Ammon's horn (tissue), 1 donor: ENCODE measurements around the gene SLC25A23.
"Not testable (repeated sequence)": the region's sequence is repeated elsewhere in the genome, so short reads cannot be mapped to it uniquely, and the experiment has no call there.

Source experiments
- DNase-seq: peaks from one replicate; pipeline ENCODE4 v3.0.0-alpha.2; 2016; ENCODE audit warnings: low spot score

SLC25A23 gene

DNA sequence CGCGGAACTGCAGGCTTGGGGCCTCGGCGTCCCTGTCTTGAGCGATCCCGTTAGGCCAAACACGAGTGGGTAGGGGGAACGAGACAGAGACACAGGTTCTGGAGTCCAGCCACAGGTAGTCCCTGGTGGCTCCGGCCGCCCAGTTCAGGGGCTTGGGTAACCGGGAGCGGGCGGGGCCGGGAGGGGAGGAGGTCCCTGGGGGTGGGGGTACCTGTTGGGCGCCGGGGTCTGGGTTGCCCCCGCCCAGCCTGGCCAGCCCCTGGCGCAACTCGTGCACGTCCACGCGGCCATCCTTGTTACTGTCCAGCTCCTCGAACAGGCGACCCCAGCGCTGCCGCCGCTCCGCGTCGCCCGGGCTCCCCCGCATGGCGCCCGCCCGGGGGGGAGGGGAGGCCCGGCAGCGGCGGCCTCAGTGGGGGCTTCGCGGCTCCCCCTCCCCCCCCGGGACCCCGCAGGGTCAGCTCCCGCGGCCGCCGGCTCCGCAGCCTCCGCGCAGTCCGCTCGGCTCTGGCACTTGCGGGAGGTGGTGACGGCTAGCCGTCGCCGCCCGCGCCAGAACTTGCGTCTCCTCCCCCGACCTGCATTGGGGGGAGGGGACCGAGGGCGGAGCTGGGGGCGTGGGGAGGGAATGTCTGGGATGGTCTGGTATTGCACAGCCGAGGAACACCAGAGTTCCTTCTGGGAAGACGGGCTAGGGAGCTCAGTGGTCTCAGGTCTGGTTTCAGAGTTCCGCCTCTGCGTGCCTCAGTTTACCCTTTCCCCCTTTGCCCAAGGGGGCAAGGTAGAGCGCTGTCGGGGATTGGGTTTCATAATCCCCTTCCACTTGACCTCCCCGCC, at the start of gene SLC25A23:
Gene SLC25A23 (minus strand): TSS at position 531 of the 837 bp plus-strand sequence. CDS start 164 bp downstream, at position 367.
- peak; percentile 84 for DNase-seq

DNA sequence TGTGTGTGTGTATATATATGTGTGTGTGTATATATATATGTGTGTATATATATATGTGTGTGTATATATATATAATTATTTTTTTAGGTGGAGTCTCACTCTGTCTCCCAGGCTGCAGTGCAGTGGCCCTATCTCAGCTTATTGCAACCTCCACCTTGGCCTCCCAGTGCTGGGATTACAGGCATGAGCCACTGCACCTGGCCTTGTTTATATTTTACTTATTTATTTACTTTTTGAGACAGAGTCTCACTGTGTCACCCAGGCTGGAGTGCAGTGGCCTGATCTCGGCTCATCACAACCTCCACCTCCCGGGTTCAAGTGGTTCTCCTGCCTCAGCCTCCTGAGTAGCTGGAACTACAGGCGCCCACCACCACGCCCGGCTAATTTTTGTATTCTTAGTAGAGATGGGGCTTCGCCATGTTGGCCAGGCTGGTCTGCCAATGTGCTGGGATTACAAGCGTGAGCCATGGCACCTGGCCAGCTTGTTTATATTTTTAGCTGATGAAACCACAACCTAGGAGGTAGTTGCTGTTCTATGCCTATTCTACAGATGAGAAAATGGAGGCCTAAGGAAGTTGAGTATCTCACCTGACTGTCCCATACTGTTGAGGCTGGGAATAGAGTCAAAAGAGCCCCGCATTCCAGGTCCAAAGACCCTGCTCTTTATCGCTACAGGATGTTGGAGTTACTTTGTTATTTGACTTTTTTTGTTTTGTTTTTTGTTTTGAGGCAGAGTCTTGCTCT, 48.6 kb upstream of the SLC25A23 start:
- not testable (repeated sequence) for DNase-seq

DNA sequence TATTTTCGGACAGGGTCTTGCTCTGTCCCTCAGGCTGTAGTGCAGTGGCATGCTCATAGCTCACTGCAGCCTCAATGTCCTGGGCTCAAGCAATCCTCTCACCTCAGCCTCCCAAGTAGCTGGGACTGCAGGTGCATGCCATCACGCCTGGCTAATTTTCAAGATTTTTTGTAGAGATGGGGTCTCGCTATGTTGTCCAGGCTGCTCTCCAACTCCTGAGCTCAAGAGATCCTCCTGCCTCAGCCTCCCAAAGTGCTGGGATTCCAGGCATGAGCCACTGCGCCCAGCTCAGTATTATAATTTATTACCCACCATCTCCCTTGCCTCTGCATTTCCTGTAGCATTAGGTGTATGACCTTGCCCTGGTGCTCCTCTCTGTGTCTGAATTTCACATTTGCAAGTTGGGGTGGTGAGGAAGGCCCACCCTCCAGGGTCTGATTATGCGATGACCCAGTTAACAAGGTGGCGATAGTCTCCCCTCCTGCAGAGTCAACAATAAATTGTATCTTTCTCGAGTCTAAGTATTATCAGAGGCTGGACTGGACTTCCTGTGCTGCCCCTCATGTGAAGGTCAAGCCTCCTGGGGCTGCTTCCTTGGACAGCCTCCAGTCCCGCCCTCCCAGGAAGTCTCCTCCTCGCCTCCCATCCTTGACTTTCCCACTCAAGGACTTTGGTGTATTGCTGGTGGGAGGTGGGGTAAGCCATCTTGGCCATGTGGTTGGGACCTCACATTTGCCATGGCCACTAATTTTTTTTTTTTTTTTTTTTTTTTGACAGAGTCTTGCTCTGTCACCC, 44.0 kb upstream of the SLC25A23 start:
- no peak for DNase-seq

DNA sequence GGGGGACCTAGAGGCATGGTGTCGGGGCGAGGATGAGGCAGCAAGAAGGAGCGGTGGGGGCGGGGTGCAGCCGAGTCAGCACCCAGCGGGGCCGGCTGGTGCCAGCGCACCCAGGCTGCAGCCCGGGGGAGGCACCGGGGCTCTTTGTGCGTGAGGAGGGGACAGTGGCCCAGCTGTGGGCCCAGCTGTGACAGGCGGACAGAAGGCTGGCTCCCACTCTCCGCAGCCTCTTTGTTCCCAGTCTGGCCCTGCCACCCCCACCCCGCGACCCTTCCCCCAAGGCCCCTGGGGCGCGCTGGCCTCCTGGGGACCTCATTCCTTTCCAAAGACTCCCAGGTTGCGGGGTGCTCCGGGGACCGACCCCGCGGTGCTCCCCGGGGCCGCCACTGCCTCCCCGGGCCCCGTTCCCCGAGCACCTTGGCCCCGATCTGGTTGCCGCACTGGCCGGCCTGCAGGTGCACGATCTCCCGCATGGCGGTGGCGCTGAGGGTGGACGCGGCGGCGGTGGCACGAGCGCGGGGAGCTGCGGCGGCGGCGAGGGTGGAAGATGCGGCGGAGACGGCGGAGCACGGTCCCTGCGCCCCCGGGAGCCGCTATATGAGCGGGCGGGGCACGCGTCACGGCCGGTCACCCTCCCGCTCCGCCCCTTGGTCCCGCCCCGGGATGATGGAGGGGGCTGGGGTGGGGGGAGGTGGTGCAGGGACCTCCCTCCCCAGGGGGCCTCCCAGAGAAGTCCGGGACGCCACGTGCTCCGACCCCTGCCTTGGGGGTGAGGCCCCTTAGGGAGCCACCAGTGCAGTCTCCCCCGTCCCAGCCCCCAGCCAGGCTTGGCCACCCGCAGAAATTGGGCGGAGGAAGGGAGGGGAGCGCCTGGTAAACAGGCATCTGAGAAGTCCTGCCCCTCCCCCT, 42.4 kb upstream of the SLC25A23 start, which contains the start of gene TUBB4A:
Gene TUBB4A (minus strand): TSS at position 570 of the 909 bp plus-strand sequence. CDS start 97 bp downstream, at position 473.
- DNase-seq: peak; percentile 93

DNA sequence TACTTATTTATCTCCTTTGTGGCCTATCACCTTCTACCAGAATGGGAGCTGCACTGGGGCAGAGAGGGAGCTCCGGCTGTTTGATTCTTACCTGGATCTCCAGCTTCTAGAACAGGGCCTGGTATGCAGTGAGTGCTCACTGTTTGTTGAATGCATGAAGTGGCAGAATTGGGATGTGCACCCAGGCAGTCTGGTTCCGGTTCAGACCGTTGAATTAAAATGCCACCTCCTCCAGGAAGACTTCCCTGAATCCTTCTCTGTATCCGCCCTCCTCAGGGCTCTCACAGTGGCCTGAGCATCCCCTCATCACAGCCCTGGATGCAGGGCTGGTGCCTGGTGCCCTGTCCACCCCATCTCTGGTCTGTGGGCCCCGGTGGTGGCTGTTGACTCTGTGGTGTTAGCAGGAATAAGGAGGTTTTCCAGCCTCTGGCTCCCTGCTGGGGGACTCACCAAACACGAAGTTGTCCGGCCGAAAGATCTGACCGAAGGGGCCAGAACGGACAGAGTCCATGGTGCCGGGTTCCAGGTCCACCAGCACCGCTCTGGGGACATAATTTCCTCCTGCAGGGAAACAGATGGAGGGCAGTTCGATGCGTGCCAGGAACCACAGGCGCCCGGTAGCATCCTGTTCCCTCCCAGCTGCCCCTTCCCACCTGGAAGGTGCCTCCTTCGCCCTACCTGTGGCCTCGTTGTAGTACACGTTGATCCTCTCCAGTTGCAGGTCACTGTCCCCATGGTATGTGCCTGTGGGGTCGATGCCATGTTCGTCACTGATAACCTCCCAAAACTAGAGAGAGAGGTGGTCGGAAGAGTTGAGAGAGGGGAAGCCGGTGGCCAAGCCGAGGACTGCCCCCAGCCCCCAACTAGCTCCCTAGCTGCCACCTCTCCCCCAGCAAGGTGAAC, 41.5 kb upstream of the SLC25A23 start:
- DNase-seq: no peak

DNA sequence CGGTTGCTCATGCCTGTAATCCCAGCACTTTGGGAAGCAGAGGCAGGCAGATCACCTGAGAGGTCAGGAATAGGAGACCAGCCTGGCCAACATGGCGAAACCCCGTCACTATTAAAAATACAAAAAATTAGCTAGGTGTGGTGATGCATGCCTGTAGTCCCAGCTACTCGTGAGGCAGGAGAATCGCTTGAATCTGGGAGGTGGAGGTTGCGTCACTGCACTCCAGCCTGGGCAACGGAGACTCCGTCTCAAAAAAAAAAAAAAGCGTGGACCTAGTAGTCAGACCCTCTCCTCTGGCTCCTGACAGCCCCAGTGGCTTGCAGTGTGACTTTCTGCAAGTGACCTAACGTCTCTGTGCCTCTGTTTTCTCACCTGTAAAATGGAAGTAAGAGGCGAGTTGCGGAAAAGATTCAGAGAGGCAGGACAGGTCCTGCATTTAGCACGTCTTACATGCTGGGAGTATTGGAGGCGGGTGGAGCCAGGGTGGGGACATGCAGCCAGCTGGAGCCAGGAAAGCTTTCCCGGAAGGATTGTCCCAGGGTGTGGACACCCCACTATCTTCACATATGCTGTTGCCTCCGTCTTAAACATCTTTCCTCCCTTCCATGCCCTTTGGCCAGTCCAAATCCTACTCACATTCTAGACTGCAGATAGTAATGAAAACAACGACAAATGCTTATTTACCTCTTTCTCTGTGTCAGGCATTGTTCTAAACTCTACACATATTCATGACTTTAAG, 39.6 kb upstream of the SLC25A23 start:
- no peak for DNase-seq

DNA sequence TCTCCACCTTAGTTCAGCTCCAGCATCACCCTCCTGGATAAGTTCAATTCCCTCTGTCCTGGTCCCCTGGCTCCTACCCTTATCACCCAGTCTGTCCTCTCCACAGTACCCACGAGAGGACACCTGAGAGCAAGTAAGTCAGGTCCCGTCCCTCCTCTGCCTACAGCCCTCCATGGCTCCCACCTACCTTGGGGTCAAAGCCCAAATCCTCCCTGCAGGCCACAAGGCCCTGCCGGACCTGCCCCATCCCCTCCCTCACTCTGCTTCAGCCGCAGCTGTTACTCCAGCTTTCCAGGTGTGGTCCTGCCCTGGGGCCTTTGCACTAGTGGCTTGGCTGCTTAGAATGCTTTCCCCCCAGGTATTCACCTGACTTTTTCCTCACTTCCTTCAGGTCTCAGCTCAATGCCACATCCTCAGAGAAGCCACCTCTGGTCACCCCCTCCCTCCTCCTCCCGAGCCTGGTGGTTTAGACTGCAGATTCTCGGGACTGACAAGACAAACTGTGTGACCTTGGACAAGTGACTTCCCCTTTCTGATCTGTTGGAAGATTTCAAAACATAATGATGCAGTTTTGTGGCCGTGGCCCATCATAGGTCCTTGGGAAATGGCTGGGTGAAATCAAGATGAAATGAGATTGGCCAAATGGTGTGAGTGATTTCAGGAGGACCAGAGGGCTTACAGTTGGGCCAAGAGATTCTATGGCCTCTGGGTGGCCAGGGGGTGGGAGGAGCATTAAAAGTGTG, 38.9 kb upstream of the SLC25A23 start:
- DNase-seq: no peak

DNA sequence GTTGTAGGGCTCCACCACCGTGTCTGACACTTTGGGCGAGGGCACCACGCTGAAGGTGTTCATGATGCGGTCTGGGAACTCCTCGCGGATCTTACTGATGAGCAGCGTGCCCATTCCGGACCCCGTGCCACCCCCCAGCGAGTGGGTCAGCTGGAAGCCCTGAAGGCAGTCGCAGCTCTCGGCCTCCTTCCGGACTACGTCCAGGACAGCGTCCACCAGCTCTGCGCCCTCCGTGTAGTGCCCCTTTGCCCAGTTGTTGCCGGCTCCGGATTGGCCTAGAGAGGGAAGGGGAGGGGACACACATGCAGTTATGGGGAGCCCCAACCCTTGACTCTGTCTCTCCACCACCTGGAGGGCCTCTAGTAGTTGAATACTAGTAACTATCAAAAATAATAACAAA, 36.4 kb upstream of the SLC25A23 start:
- no peak for DNase-seq

DNA sequence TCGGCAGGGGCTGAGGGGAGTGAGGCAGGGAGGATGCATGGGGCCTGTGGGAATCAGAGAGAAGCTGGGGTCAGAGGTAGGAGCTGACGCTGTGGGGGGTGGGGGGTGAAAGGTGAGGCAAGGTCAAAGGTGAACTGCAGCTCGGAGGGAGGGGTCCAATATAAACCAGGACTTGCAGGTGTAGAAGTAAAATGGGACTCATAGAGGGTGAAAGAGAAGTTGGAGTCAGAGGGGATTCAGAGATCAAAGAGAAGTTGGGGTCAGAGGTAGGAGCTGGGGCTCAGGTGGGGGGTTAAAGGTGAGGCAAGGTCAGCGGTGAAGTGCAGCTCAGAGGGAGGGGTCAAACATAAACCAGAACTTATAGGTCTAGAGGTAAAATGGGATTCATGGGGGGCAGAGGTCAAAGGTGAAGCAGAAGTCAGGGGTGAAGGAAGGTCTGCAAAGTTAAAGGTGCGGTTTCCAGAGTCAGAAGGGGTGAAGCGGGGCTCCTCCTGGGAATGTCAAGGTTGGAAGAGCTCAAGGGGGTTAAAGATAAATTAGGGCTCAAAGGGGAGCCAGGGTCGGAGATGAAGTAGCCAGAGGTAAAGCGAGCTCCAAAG, 34.9 kb upstream of the SLC25A23 start:
- no peak for DNase-seq

DNA sequence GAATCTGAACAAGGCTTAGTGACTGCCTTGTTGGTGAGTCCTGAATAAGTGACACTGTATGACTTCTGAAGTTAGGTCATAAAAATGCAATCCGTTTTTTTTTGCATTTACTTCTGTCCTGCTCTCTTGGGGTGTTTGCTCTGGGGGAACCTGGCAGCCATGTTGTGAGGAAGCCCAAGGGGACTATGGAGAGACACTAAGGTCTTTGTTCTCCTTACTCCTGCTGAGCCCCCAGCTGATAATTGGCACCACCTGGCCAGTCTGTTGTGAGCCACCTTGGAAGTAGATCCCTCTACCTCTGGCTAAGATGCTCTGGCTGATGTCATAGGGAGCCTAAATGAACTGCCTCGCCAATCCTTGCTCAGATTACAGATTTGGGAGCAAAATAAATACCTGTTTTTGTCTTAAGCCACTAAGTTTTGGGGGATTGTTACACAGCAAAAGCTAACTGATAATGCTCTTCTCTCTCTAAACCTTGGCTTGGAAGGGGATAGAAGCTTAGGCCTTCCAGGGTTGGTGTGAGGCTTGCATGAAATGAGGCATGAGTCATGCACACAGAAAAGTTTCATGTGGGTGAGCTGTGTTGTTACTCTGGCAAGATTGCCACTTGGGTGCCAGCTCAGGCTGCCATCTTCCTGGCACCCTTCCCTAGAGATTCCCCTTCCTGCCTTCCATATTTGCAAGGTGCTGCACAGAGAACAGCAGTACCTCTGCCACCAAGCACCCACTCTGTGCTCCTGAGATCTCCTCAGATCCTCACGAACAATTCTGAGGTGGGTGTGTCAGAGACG, 32.4 kb upstream of the SLC25A23 start:
- no peak for DNase-seq

DNA sequence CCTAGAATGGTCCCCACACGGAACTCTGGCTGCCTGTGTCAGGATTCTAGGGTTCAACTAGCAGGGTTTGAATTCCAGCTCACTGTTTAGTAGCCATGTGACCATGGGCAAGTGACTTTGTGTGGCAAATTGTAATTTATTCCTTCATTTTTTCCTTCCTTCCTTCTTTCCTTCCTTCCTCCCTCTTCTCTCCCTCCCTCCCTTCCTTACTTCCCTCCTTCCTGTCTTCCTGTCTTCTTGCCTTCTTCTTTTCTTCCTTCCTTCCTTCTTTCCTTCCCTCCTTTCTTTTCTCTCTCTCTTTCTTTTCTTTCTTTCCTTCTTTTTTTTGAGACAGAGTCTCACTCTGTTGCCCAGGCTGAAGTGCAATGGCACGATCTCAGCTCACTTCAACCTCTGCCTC, 30.5 kb upstream of the SLC25A23 start:
- no peak for DNase-seq

DNA sequence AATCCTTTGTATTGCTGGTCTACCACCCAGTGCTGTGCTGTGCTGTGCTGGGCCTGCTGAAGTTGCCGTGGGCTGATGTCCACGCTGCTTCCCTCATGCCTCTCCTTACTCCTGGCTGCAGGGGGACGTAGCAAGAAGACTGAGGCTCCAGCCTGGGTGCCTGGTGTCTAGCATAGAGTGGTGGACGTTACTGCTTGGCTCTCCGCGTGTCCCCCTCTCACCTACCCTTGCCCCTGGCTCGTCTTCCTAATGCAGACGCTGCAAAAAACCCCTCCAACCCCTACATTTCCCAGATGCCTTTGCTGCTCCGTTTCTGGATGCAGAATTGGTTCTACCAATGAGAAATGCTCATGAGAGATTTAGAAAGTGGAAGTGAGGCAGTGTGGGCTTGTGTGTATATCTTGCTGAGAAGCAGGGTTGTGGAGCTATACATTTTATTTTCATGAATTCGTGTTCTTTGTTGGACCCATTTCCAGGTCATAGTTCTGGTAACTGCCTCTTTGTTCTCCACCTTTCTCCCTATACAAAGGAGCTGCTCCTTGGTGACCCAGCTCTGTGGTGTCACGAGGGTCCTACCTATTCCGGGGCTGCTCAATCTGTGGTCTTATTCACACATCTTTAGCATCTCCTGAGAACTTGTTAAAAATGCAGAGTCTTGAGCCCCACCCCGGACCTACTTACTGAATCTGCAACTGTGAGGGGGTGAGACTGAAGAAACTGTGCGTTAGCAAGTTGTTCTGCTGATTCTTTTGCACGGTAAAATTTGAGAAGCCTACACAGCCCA, 29.9 kb upstream of the SLC25A23 start:
- DNase-seq: no peak

DNA sequence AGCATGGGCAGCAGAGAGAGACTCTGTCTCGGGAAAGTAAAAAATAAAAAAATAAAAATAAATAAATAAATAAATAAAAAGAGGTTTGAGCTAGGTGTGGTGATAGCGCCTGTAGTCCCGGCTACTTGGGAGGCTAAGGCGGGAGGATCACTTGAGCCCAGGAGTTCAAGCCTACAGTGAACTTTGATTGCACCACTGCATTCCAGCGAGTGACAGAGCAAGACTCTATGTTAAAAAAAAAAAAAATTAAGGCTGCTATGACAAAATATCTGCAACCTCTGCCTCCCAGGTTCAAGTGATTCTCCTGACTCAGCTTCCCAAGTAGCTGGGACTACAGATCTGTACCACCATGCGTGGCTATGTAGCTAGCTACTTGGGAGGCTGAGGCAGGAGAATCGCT, 25.2 kb upstream of the SLC25A23 start:
- no peak for DNase-seq

DNA sequence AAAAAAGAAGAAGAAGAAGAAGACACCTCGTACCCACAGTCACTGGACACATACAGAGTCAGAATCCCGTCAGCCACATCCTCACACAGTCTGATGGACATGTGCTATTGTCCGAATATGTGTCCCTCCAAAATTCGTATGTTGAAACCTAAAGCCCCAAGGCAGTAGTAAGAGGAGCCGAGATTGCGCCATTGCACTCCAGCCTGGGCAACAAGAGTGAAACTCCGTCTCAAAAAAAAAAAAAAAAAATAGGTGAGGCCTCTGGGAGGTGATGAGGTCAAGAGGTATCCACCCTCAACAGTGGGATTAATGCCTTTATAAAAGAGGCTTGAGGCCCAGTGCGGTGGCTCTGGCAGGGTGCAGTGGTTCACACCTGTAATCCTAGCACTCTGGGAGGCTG, 24.6 kb upstream of the SLC25A23 start:
- DNase-seq: no peak

DNA sequence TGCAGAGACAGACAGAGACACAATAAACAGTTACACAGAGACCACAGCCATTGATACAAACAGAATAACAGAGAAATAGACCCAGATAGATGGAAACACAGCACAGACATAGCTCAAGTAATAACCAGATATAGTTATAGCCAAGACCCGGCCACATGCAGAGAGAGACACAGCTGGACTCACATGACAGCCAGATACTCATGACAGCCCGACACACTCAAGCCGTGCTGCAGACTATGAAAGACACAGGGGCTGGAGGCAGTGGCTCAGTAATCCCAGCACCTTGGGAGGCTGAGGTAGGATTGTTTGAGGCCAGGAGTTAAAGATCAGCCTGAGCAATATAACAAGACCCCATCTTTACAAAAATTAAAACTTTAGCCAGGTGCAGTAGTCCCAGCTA, 23.6 kb upstream of the SLC25A23 start:
- DNase-seq: no peak

DNA sequence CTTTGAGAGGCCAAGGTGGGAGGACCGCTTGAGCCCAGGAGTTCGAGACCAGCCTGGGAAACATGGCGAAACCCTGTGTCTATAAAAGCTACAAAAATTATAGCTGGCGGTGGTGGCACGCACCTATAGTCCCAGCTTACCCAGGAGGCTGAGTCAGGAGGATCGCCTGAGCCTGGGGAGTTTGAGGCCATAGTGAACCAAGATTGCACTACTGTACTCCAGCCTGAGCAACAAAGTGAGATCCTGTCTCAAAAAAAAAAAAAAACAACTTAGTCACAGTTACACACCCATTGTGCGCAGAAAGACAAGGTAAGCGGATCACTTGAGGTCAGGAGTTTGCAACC, 22.7 kb upstream of the SLC25A23 start:
- DNase-seq: no peak
